ENCODE results near the gene NKX2-1.
"Not testable (repeated sequence)": the region's sequence is repeated elsewhere in the genome, so short reads cannot be mapped to it uniquely, and the experiment has no call there.

DNA sequence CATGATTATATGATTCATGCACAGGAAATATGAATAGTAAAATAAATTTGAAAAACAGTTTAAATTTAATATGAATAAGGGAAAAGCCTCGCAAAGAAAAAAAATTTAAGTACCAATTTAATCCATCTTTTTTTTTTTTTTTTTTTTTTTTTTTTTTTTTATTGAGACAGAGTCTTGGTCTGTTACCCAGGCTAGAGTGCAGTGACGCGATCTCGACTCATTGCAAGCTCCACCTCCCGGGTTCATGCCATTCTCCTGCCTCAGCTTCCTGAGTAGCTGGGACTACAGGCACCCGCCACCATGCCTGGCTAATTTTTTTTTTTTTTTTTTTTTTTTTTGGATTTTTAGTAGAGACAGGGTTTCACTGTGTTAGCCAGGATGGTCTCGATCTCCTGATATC, 44.0 kb downstream of the NKX2-1 start:
- not testable (repeated sequence) for TF ChIP-seq CTCF (conservative IDR thresholded peaks at IDR 0.05 in 1 of 2, IDR thresholded peaks at IDR 0.05 in 1 of 2; ENCODE audit: extremely low read depth in 1 of 2, insufficient read depth in 1 of 2, low read depth in 1 of 2, low read length in 2 of 2); EZH2 (IDR thresholded peaks at IDR 0.05; ENCODE audit: borderline replicate concordance, low read length)
